ENCODE measurements around the gene RGS9BP. TPM values are rescaled to one million over a fixed set of nuclear protein-coding genes. Genes with fewer than 3 reads are reported as not detected.

Gene RGS9BP, protein sequence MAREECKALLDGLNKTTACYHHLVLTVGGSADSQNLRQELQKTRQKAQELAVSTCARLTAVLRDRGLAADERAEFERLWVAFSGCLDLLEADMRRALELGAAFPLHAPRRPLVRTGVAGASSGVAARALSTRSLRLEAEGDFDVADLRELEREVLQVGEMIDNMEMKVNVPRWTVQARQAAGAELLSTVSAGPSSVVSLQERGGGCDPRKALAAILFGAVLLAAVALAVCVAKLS
- under 1 TPM; 0.22 to 0.25 TPM for total RNA-seq

DNA sequence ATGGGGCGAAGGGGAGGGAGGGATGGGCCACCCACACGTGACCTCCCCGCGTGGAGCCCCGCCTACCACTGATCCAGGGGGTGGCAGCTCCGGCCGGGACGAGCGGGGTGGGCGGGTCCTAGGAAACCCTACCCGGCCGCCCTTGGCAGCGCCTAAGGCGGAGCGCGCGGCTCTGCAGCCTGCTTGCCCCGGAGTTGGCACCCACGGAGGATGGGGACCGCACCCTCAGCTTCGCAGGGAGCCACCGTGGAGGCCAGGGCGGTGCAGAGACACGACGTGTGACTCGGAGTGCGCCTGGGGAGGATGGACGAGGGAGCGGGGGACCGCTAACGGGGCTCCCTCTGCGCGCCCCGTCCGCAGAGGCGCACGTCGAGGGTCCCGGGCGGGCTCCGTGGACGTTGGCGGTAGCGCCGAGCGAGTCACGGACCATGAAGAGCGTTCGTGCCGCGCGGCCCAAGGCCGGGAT is at the start of gene RGS9BP:
RGS9BP (plus strand) TSS at position 129 of the 466 bp plus-strand sequence. CDS start 416 bp downstream, outside the sequence.

DNA sequence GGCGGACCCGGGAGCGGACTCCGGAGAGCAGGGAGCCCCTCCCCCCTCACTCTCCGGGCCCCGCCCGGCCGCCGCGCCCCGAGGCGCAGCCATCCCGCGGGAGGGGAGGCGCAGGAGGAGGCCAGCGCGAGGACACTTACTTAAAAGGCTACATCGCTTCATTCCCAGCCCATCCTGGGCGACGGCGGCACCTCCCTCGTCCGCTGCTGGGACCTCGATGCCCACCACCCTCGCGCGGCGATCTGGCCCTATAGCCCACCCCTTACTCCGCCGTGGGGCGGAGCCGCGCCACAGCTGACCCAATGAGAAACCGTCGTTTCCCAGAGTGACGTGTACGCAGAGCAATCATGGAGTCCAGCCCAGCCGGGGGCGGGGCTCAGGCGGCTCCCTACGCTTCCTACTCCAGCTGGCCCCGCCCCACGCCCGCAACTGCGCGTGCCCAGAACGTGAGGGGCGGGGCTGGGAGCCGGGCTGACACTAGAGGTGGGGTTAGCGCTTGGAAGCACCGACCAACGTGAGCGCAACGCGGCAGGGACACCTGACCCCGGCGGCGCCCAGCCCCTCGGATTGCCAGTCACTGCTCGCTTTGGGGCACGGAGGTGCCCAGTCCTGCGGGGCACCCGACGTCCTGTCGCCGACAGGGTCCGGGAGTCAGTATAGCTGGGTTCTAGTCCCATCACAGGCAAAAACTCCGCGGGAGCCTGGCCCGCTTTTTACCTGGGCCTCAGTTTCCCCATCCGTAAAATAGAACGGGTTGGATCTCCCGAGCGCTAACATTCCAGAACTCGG is 523 bp upstream of the RGS9BP start, which contains the start of gene ANKRD27:
ANKRD27 (minus strand) TSS at position 250 of the 789 bp plus-strand sequence. CDS start 16,165 bp downstream, outside the sequence.

DNA sequence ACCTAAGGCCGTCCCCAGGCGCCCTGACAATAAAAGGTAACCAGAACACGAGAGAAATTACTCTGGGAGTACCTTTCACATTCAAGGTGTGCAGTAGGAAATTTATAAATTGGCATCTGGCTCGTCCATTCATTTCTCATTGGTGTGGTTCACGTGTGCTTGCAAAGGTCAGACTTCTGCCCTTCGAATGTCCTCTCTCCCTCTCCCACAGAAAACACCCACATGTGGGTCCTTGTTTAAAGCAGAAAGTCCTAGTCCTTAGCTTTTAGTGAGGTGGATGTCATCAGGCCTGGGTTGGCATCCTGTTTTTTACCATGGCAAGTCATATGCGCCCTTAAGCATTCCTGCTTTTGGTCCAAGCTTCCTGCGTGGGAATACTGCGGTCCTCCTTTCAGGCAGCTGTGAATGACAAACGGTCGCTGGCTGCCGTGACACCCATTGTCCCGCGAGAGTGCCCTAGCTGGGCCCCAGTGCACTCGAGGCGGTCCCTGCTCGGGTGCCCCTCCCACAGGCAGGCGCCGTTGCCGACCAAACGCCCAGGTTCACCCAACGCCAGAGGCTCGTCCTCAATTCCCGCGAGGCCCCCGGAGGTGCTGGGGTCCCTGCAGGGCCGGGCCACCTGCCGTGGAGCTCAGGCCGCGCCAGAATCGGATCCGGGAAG is 15.8 kb downstream of the RGS9BP start, which contains the start of gene NUDT19:
NUDT19 (plus strand) TSS at position 531 of the 661 bp plus-strand sequence. CDS start 140 bp downstream, outside the sequence.

DNA sequence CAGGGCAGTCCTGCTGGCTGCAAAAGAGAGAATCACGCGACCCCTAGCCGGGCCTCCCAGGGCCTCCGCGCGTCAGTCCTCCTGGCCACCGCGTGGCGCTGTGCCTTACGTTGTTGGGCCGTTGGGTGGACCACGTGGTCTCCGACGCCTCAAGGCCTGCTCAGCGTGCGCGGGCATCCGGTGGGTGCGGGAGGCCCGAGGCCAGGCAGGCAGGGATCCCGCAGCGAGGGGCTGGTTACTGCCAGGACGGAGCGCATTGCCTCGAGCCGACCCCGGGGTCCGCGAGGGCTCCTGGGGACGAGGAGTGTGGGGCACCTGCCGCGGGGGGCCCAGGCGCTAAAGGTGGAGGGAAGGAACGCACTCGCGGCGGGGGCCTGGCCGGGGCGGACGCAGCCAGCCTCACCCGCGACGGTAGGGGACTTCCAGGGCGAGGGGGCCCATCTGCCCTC is 44.0 kb downstream of the RGS9BP start, which contains the start of gene TDRD12:
TDRD12 (plus strand) TSS at position 157 of the 449 bp plus-strand sequence. CDS start 306 bp downstream, outside the sequence.

Other genes with a start within 250 kb of the RGS9BP start
- 100 to 1,000 TPM; 106 to 107 TPM for gene PDCD5, start 94.7 kb upstream of the RGS9BP start, total RNA-seq
- 10 to 100 TPM; 40.6 to 45.3 TPM for gene ANKRD27, start 668 bp upstream of the RGS9BP start, total RNA-seq
- gene NUDT19, start 16.0 kb downstream of the RGS9BP start, total RNA-seq, result 10 to 100 TPM; 15.3 to 15.5 TPM
- gene TDRD12, start 43.9 kb downstream of the RGS9BP start, total RNA-seq, result under 1 TPM; 0.39 to 0.40 TPM
- under 1 TPM in 1 of 2 experiments, not detected in 1; 0.17 TPM for gene SLC7A9, start 193.9 kb downstream of the RGS9BP start, total RNA-seq

Measured in activated naive CD4-positive, alpha-beta T cell treated with anti-CD3 and anti-CD28 coated beads, Interleukin-2, amount 10 ng/mL, durations not matched to agents 5 hours and 36 hours (primary cell).